HG03108 (cell line): Measurements from ENCODE around the gene KPTN.

Source experiments
- ATAC-seq: cut with Tn5 transposase; IDR thresholded peaks from one replicate; pipeline ENCODE4 v1.9.1; 2021; ENCODE audit warnings: moderate library complexity; ENCODE audit not compliant: unreplicated experiment

KPTN gene

GRCh38 chr19:47471381-47471732 is 12.7 kb downstream of the KPTN start:
- ATAC-seq, result no peak

GRCh38 chr19:47470447-47471195 is 13.4 kb downstream of the KPTN start:
- no peak for ATAC-seq

GRCh38 chr19:47469719-47470118 is 14.3 kb downstream of the KPTN start:
- no peak for ATAC-seq

GRCh38 chr19:47469363-47469700 is 14.7 kb downstream of the KPTN start:
- no peak for ATAC-seq

GRCh38 chr19:47467914-47468313 is 16.1 kb downstream of the KPTN start:
- ATAC-seq, result no peak

GRCh38 chr19:47465957-47466356 is 18.1 kb downstream of the KPTN start:
- no peak for ATAC-seq

GRCh38 chr19:47464675-47465419 is 19.2 kb downstream of the KPTN start:
- no peak for ATAC-seq

- ATAC-seq, result no peak
Measured at GRCh38 chr19:47461876-47462275, 22.1 kb downstream of the KPTN start.

GRCh38 chr19:47459477-47459876 is 24.5 kb downstream of the KPTN start:
- no peak for ATAC-seq

GRCh38 chr19:47458672-47459071 is 25.3 kb downstream of the KPTN start:
- no peak for ATAC-seq

GRCh38 chr19:47456721-47457474 is 27.1 kb downstream of the KPTN start:
- no peak for ATAC-seq

GRCh38 chr19:47450478-47450877 is 33.5 kb downstream of the KPTN start:
- no peak for ATAC-seq

- ATAC-seq, result no peak
Measured at GRCh38 chr19:47448360-47448727, 35.7 kb downstream of the KPTN start.

GRCh38 chr19:47447470-47448359 is 36.3 kb downstream of the KPTN start:
- no peak for ATAC-seq

GRCh38 chr19:47446534-47447469 is 37.2 kb downstream of the KPTN start:
- no peak for ATAC-seq

GRCh38 chr19:47445937-47446402 is 38.0 kb downstream of the KPTN start:
- no peak for ATAC-seq

- no peak for ATAC-seq
Measured at GRCh38 chr19:47445527-47445926, 38.5 kb downstream of the KPTN start.

GRCh38 chr19:47444388-47444821 is 39.6 kb downstream of the KPTN start:
- no peak for ATAC-seq

GRCh38 chr19:47443331-47443730 is 40.7 kb downstream of the KPTN start:
- no peak for ATAC-seq

- ATAC-seq, result no peak
Measured at GRCh38 chr19:47438793-47439220, 45.2 kb downstream of the KPTN start.
